HL-60/S4 (cell line): ENCODE measurements around the gene YPEL1.
"Not testable (repeated sequence)": the region's sequence is repeated elsewhere in the genome, so short reads cannot be mapped to it uniquely, and the experiment has no call there.

ENCODE experiments used
- in situ Hi-C: fragments of 300-500 bp; cut with MboI; formaldehyde crosslinking; loops from 2 replicates; pipeline ENCODE4 v1.14.3; 2022; ENCODE audit warnings: low sequenced_read_pairs

Gene YPEL1

DNA sequence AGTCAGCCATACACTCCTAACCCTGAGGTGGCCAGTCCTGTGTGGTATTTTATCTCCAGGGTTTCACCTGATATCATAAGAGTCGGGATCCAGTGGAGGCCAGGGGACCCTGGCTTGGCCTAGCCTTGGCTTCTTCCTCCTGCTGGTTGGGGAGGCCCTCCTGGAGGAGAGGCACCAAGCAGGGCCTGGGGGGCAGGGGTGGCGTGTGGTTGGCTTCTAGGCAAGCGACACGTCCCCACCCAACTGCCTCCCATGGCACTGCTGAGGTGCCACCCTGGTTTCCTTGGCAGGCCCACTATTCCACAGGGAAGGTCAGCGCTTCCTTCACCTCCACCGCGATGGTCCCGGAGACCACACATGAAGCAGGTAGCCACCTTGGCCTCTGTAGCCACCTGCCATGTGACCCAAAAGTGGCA is 49.4 kb downstream of the YPEL1 start:
- in situ Hi-C loops, result no loop called here

DNA sequence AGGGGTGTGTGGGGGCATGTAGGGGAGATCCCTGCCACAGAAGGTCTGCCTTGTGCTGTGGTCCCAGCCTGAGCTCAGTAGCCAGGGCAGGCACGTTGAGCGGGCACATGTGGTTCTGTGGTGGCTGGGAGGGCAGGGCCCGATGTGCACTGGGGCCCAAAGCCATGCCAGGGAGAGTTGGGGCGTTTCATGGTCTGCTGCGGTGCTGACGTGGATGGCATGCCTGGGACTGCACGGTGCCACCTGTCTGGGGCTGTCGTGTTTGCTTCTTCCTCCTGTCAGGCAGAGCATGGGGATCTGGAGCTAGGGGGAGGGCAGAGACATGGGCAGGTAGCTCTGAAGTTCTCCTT is 50.5 kb downstream of the YPEL1 start:
- in situ Hi-C loops, result no loop called here

DNA sequence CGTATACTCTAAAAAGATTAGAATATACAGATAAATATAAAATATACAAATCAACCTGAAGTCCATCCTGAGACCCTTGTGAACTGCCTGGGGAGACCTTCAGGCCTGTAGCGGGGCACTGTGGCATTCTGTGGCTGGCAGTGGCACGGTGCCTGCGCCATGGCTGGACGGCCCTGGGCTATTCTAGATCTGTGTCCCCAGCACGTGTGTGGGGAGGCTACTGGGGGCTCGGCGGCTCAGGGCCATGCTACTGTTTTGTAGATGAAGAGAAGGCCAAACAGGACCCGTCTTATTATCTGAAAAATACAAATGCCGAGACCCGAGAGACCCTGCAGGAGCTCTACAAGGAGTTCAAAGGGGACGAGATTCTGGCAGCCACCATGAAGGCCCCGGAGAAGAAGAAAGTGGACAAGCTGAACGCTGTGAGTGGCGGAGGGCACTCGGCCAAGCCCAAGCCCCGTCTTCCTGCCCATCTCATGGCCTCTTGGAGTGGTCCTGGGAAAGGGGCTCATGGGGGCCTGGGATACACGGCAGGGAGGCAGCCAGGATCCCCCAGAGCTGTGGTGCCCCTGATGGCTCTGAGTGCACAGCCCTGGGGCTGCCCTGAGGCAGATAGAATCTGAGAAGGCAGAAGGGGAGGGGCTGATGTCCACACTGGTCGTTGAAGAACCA is 51.0 kb downstream of the YPEL1 start:
- in situ Hi-C loops, result no loop called here

DNA sequence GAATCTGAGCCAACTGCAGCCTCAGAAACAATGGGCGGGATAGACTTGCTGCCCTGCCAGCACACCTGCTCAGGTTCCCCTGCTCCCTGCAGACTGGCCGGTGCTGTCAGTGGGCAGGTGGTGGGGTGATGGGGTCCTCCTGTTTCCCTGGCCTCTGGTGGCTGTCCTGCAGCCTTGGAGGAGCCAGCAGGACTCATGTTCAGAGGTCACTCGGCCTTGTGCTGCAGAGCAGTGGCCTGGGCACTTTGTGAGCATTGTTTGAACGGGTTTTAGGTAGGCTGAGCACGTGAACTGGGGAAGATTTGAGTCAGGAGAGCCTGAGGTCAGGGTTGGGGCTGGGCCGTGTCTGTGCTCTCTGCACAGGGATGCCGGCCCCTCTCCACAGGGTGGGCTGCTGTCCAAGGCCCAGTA is 52.2 kb downstream of the YPEL1 start:
- in situ Hi-C loops, result no loop called here

DNA sequence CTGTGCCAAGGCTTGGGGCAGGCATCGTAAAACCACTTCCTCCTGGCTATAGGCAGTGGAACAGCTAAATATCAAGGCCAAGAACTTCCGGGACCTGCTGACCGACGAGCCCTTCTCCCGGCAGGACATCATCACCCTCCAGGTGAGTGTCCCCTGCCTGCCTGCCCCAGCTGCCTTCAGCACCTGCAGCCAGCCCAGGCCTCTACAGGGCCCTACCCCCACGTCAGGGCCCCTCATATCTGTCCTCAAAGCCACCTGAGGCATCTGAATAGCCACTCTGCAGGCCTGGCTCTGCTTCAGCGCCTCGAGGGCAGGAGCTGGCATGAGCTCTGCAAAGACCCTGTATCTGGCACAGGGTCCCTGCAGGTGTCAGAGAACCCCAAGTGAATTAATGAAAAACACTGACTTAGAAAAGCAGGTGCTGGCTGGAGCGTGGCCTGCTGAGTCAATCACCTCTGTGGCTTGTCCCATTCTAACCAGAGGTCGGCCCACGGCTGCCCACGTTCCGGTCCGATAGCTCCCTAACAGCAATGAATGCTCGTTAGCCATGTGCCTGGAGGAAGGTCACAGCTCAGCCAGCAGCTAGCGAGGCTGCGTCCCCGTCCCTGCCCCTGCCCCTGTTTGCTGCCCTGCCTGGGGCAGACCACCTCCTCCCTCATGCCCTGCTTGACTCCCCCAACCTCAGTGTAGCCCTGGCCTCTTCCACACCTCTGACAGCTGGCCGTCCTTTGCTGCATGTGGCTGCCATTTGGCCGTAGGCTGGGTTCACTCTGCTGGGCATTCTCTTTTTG is 53.0 kb downstream of the YPEL1 start:
- in situ Hi-C loops, result no loop called here

DNA sequence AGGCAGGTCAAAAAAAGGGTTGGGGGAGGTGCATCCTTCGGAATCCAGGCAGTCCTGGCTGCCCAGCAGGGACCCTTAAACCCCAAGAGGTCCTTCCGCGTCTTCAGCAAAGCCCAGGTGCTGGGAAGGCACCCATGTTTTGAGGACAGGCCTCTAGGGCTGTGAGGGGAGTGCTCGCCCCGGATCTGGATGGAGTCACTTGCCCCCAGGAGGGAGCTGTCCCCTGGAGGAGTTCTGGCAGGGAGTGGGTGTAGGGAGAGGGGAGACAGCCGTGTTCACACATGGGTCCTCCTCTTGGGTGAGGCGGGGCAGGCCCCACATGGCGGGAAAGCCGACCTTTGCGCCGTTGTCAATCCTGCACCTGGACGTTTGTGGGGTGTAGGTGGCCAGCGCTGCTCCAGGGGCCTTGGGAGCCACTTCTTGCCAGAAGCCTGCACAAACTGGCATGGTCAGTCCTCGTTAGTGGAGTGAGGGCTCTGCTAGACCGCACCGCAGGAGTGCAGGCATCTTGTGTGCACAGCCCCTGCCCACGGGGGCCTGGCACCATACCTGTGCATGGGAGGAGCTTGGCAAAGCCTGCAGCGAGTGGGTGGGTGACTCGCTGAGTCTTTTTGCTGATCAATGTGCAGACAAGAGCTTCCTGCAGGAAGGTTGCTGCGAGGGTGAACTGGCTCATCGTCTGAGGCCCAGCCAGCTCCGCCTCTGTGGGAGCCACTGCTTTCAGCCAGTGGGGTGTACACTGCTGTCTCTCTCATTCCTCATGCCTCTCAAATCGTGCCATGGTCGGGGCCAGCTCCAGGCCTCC is 53.8 kb downstream of the YPEL1 start:
- in situ Hi-C loops, result no loop called here

DNA sequence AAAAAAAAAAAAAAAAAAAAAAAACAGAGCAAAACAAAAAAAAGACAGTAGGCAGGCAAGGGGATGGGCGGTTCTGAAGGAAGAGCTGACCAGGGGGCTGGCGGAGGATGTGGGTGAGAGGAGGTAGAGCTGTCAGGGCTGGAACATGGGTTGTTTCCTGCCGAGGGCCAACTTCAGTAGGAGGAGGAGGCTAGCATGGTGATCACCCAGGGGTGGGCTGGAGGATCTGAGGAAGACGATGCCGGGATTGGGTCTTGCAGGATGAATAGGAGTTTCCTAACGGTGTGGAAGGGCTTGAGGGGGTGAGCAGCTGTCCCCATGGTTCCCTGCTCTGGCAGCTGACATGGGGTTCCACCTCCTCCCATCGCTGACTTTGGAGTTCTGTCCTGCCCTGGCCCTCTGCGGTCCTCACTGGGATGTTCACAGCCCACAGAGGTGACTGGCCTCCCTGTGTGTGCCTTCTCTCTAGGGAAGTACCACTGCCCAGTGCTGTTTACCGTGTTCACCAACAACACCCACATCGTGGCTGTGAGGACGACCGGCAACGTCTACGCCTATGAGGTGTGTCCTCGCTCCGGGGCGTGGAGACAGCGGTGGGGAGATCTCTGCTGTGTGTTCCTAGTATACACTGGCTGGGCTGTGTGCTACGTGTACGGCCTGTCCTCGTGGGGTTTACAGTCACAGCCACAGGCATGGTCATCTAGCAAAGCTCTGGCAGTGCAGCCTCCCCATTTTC is 54.6 kb downstream of the YPEL1 start:
- in situ Hi-C loops, result no loop called here

DNA sequence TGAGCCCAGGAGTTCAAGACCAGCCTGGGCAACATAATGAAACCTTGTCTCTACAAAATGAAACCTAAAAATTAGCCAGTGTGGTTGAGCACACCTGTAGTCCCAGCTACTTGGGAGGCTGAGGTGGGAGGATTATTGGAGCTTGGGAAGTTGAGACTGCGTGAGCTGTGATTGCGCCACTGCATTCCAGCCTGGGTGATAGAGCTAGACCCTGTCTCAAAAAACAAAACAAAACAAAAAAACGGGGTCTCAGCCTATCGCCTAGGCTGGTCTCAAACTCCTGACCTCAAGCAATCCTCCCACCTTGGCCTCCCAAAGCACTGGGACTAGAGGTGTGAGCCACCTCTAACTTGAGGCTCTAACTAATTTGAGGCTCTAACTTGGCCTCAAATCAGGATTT is 56.2 kb downstream of the YPEL1 start:
- in situ Hi-C loops, result no loop called here

DNA sequence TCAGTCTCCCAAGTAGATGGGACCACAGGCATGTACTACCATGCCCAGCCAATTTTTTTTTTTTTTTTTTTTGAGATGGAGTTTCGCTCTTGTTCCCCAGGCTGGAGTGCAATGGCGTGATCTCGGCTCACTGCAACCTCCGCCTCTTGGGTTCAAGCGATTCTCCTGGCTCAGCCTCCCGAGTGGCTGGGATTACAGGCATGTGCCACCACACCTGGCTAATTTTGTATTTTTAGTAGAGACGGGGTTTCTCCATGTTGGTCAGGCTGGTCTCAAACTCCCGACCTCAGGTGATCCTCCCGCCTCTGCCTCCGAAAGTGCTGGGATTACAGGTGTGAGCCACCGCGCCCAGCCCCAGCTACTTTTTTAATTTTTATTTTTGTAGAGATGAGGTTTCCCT is 56.8 kb downstream of the YPEL1 start:
- in situ Hi-C loops, result not testable (repeated sequence)

DNA sequence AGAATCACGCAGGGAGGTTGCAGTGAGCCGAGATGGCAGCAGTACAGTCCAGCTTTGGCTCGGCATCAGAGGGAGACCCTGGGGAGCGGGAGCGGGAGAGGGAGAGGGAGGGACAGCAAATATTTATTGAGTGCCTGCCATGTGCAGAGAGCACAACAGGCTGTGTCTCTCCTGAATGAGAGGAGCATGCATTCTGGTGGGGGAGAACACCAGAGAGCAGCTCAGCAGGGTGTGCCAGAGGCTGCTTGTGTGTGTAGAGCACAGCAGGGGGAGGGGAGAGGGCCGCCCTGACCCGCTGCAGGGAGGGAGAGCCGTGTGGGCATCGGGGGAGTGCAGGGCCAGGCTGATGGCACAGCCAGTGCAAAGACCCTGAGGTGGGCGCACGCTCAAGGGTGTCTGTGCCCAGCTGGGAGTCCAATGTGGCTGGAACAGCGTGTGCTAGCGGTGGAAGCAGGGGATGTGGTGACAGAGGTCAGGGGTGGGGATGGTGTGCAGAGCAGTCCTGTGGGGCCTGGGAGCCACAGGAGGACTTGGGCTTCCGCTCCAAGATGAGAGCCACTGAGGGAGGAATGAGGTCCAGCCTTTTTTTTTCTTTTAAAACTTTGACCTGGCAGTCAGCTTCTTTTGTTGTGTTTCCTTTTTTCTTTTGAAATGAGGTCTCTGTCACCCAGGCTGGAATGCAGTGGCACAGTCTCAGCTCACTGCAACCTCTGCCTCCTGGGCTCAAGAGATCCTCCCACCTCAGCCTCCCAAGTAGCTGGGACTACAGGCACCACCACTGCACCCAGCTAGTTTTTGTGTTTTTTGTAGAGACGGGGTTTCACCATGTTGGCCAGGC is 57.8 kb downstream of the YPEL1 start:
- in situ Hi-C loops, result no loop called here

DNA sequence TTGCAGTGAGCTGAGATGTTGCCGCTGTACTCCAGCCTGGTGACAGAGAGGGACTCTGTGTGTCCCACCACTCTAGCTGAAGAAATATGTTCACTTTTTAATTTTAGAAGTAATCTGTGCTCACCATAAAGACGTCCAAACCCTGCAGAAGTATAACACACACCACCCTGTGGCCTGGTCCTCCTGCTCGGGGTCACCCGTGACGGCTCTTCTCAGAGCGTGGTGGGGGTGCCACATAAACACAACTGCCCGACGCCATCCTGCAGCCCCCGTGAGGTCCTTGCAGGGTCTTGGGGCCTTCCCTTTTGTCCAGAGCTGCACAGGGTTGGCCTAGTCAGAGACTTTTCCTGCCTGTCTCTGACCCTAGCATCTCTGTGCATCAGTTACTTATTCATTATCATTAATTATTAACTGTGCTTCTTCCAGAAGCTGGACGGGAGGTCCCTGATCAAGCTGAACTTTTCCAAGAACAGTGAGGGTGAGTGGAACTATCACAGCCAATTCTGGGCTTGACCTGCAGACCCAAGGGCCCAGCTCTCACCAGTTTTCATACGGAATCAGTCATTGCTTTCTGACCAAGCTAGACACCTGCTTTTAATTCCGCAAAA is 60.9 kb downstream of the YPEL1 start:
- in situ Hi-C loops, result no loop called here

DNA sequence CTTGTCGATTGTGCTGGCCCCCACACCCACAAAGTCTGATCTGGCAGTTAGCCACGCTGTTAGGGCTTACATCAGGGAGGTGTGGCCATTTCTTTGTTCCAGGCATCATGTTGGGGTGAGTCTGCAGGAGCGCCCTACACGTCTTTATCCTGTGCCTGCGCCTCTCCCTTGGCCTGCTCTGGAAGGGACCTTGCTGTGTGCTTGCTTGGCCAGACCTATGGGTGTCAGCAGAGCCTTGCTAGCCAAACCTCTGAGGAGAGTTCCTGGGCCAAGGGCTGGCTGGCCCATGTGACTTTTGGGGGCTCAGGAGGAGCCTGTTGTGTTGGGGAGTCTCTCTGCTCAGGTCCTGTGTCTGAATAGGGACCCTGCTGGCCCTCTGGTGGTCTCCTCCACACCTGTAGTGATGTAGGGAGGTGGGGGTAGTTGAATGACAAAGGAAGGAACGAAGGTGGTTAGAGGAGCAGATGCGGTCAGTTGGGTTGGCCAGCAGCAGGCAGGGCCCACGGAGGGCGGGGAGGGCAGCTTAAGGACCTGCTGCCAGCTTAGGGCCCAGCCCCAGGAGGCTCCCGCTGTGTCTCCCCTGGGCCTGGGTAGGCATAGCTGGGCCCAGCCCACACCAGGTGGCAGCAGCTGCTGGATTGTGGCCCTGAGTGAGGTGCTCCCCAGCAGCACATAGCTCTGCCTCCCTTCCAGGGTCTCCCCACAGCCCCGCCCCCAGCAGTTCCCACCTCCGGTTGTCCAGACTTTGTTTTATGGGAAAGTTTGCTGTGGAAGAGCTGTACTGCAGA is 61.9 kb downstream of the YPEL1 start:
- in situ Hi-C loops, result no loop called here

DNA sequence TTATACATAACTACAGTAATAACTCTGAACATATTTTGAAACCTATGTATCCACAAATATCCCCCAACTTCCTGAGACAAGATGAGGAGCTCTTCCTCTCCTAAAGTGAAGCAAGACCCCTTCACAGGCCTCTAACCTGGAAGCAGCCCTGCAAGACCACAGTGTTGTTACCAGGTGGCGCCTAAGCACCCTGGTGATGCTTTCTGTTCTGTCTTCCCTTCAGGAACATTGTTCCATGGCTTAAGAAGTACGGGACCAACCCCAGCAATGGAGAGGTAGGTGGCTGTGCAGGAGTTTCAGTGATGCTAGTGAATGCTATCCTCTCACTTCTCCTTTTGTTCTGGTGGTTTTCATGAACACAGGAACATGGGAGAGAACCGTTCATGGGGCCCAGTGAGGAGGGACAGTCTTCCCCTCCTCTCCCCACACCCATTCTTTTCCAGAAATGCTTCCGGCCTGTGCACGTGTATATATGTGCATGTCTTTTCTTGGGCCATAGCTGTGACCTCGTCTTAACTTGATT is 63.4 kb downstream of the YPEL1 start:
- in situ Hi-C loops, result no loop called here

DNA sequence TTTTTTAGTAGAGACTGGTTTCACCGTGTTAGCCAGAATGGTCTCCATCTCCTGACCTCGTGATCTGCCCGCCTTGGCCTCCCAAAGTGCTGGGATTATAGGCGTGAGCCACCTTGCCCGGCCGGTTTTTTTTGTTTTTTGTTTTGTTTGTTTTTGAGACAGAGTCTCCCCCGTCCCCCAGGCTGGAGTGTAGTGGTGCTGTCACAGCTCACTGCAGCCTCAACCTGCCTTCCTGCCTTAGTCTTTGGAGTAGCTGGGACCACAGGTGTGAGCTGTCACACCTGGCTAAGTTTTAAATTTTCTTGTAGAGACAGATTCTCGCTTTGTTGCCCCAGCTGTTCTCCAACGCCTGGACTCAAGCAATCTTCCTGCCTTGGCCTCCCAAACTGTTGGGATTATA is 66.6 kb downstream of the YPEL1 start:
- in situ Hi-C loops, result no loop called here

DNA sequence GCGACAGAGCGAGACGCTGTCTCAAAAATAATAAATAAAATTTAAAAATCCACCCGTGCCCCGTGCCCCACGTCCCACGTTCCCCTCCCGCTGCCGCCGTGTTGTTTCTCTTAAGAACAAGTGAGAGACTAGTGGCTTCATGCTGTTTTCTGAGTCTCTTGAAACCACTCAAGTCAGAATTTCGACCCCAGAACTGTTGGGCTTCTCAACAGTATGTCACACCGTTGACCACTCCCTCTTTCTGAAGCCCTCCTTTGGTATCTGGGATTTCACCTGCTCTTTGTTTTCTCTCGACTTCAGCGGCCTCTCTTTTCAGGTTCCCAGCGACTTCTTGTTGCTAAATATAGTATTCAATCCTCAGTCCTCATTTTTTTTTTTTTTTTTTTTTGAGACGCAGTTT is 68.8 kb downstream of the YPEL1 start:
- in situ Hi-C loops, result no loop called here

DNA sequence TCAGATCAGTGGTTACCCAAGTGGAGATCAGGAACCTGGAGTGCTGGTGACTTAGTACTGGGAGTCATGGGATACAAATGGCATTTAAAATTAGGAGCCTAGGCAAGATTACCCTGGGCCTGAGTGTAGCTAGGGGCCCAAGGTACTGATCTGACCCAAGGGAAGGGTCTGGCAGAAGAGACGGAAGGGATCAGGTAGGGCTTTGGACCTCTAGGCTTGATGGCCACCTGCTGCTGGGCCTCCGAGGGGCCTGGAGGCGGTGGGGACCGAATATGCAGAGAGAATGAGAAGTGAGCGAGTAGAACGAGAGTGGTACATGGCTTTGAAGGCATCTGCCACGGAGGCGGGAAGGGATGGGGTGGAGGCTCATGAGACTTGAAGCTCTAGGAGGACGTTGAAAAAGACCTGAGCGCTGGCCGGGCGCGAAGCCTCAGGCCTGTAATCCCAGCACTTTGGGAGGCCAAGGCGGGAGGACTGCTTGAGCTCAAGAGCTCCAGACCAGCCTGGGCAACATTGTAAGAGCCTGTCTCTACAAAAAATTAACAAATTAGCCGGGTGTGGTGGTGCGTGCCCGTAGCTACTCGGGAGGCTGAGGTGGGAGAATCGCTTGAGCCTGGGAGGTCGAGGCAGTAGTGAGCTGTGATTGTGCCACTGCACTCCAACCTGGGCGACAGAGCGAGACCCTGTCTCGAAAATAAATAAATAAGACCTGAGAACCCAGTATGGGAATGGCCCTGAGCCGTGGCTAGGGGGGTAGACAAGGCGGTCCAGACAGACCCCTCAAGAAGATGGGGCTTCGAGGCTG is 70.3 kb downstream of the YPEL1 start:
- in situ Hi-C loops, result no loop called here

DNA sequence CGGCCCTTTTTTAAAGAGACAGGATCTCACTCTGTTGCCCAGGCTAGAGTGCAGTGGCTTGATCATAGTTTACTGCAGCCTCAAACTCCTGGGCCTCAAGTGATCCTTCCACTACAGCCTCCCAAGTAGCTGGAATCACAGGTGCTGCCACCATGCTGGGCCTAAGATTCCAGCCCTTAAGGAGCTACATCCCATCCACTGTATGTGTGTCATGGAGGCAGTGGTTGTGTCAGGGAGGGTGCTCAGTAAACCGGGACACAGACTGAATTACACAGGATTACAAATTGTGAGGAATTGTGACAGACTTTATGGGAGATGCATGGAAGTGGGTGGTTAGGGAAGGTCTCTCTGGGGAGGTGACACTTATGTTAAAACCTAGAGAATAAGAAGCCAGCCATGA is 71.9 kb downstream of the YPEL1 start:
- in situ Hi-C loops, result no loop called here

DNA sequence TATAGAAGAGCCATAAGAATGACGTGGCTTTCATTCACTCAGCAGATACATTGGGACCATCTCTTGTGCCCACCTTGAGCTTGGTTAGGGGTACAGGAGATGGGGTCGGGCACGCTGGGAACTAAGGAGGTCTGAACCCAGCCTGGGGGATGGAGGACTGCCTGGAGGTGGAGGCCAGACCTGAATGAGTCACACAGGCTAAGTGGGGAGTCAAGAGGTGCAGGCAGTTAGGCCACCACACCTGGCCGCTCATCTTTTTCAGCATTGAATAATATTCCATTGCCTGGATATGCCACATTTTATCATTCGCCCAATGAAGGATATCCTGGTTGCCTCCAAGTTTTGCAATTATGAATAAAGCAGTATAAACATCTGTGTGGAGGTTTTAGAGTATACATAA is 73.6 kb downstream of the YPEL1 start:
- in situ Hi-C loops, result no loop called here
